ENCODE data around the gene RNF31. TPM values are rescaled to one million over a fixed set of nuclear protein-coding genes. Genes with fewer than 3 reads are reported as not detected.

The RNF31 gene
- total and polyA plus RNA-seq, 2 donors (not counting 3 experiments of a cell fraction or from before 2014, with no cell fraction given): 32.3 to 69.7 TPM

- POLR2A ChIA-PET: interaction anchor here (2.0 kb wide), 1 partner anchor 12 kb away, joined by 8 read pairs; the partner anchor contains the start of gene PSME1
- no peak for DNase-seq (ENCODE audit: low read depth, low spot score)
- TSS peak; percentile 45 for BruUV-seq (replicated peaks)
- FAIRE-seq: no peak
- Histone ChIP-seq H3K36me3 (ENCODE audit: control insufficient read depth in 2 of 2, extremely low read depth in 1 of 2, insufficient read depth in 2 of 2, low read length in 2 of 2) (peaks cover 2 to 25% of the 10 kb centered on the region in 2 experiments), H3K9me1 (replicated peaks; ENCODE audit: control insufficient read depth, extremely low read depth, insufficient read depth, low read length) (no peaks in the 10 kb centered on the region), H3K27me3 (ENCODE audit: control insufficient read depth in 2 of 2, insufficient read depth in 2 of 2, low read length in 2 of 2) (no peaks in the 10 kb centered on the region), H4K20me1 (replicated peaks; ENCODE audit: control insufficient read depth, extremely low read depth, insufficient read depth, low read length) (no peaks in the 10 kb centered on the region), H3K4me1 (ENCODE audit: control insufficient read depth, extremely low read depth, insufficient read depth, low read length) (peaks cover 16% of the 10 kb centered on the region), H2AFZ (ENCODE audit: low read depth, low read length) (peak overlapping the region; percentile 68), H3K4me3 (replicated peaks in 1 of 3; ENCODE audit: insufficient read depth in 1 of 3, low read depth in 1 of 3, low read length in 3 of 3) (peak overlapping the region; percentile 59 to 83 (median 76)), H3K4me2 (ENCODE audit: insufficient read depth, low read length) (peak overlapping the region; percentile 70), H3K9me3 (replicated peaks; ENCODE audit: control insufficient read depth, insufficient read depth, low read length) (no peaks in the 10 kb centered on the region), H3K9ac (replicated peaks; ENCODE audit: extremely low read depth, insufficient read depth, low read length) (peak overlapping the region; percentile 43), H3K79me2 (ENCODE audit: control insufficient read depth, insufficient read depth, low read length) (peaks cover 25% of the 10 kb centered on the region), H3K27ac (ENCODE audit: insufficient read depth, low read depth, low read length) (no peak overlapping the region)
- TF ChIP-seq MYC (IDR thresholded peaks at IDR 0.05; ENCODE audit: low read depth, low read length) (no peak), FOS (IDR thresholded peaks at IDR 0.05; ENCODE audit: borderline replicate concordance, insufficient read depth, low read length) (no peak), EZH2 (IDR thresholded peaks at IDR 0.05; ENCODE audit: borderline replicate concordance, low read depth, low read length, severe bottlenecking) (no peak)
- dilution Hi-C loops (cut with MboI; ENCODE audit: extremely low pct_ligation_motif_present, low sequenced_read_pairs) (no loop called here), intact Hi-C loops (cut with micrococcal nuclease) (loop anchor here (1.0 to 5.0 kb wide), 7 partner anchors 12 to 284 kb away; partner anchors contain the start of genes CHMP4A, DHRS1, IPO4 and IRF9)
- CTCF ChIA-PET: interaction anchor here (1.0 to 7.8 kb wide), 6 partner anchors 12 to 149 kb away, joined by 6 to 63 read pairs (median 14); partner anchors contain the start of genes IRF9 and PSME1
Observed at GRCh38 chr14:24147761-24148428, 597 bp downstream of the RNF31 start.

- BruUV-seq (replicated peaks): no TSS peak
- H3K4me2 ChIP-seq (ENCODE audit: insufficient read depth, low read length): no peak overlapping the region
- intact Hi-C loops (cut with micrococcal nuclease) (loop anchor here (5.0 kb wide), 3 partner anchors 148 to 283 kb away; partner anchors contain the start of genes DHRS1, NFATC4 and NOP9), dilution Hi-C loops (cut with MboI; ENCODE audit: extremely low pct_ligation_motif_present, low sequenced_read_pairs) (no loop called here)
- no peaks in the 10 kb centered on the region for H4K20me1 ChIP-seq (replicated peaks; ENCODE audit: control insufficient read depth, extremely low read depth, insufficient read depth, low read length)
- CTCF ChIA-PET: interaction anchor here (1.0 to 7.8 kb wide), 2 partner anchors 11 to 91 kb away, joined by 6 to 63 read pairs; partner anchors contain the start of gene IRF9
- no peak overlapping the region for H3K4me3 ChIP-seq (replicated peaks in 1 of 3; ENCODE audit: insufficient read depth in 1 of 3, low read depth in 1 of 3, low read length in 3 of 3)
- TF ChIP-seq GATA2 (IDR thresholded peaks at IDR 0.05; ENCODE audit: insufficient read depth, insufficient read length, low read depth, low read length): no peak
- TF ChIP-seq EZH2 (IDR thresholded peaks at IDR 0.05; ENCODE audit: borderline replicate concordance, low read depth, low read length, severe bottlenecking): no peak
- TF ChIP-seq MYC (IDR thresholded peaks at IDR 0.05; ENCODE audit: low read depth, low read length): no peak
- TF ChIP-seq CTCF (IDR thresholded peaks at IDR 0.05; ENCODE audit: extremely low read depth in 1 of 2, insufficient read depth in 1 of 2, low read depth in 1 of 2, low read length in 2 of 2): no peak
- no peak for TF ChIP-seq FOS (IDR thresholded peaks at IDR 0.05; ENCODE audit: borderline replicate concordance, insufficient read depth, low read length)
- TF ChIP-seq POLR2AphosphoS5 (IDR thresholded peaks at IDR 0.05; ENCODE audit: insufficient read depth, low read depth, low read length): no peak
- TF ChIP-seq JUN (IDR thresholded peaks at IDR 0.05; ENCODE audit: borderline replicate concordance, insufficient read depth, insufficient read length, low read depth): no peak
- no peak for TF ChIP-seq POLR2A (IDR thresholded peaks at IDR 0.05; ENCODE audit: low read depth, low read length)
- no peak for TF ChIP-seq MAX (IDR thresholded peaks at IDR 0.05; ENCODE audit: insufficient read depth, insufficient read length)
- no peak overlapping the region for H2AFZ ChIP-seq (ENCODE audit: low read depth, low read length)
- no peaks in the 10 kb centered on the region for H3K9me3 ChIP-seq (replicated peaks; ENCODE audit: control insufficient read depth, insufficient read depth, low read length)
- peaks cover 25% of the 10 kb centered on the region for H3K79me2 ChIP-seq (ENCODE audit: control insufficient read depth, insufficient read depth, low read length)
- no peak for FAIRE-seq
- peaks cover 16% of the 10 kb centered on the region for H3K4me1 ChIP-seq (ENCODE audit: control insufficient read depth, extremely low read depth, insufficient read depth, low read length)
- H3K9ac ChIP-seq (replicated peaks; ENCODE audit: extremely low read depth, insufficient read depth, low read length): no peak overlapping the region
- H3K36me3 ChIP-seq (ENCODE audit: control insufficient read depth in 2 of 2, extremely low read depth in 1 of 2, insufficient read depth in 2 of 2, low read length in 2 of 2): peaks cover 3 to 22% of the 10 kb centered on the region in 2 experiments
- no peaks in the 10 kb centered on the region for H3K27me3 ChIP-seq (ENCODE audit: control insufficient read depth in 2 of 2, insufficient read depth in 2 of 2, low read length in 2 of 2)
- no peak for DNase-seq (ENCODE audit: low read depth, low spot score)
- POLR2A ChIA-PET: no interaction called here
- H3K27ac ChIP-seq (ENCODE audit: insufficient read depth, low read depth, low read length): no peak overlapping the region
- no peaks in the 10 kb centered on the region for H3K9me1 ChIP-seq (replicated peaks; ENCODE audit: control insufficient read depth, extremely low read depth, insufficient read depth, low read length)
Observed at GRCh38 chr14:24149302-24149969, 2.1 kb downstream of the RNF31 start.
